ENCODE data around the gene TMEM61.

DNA sequence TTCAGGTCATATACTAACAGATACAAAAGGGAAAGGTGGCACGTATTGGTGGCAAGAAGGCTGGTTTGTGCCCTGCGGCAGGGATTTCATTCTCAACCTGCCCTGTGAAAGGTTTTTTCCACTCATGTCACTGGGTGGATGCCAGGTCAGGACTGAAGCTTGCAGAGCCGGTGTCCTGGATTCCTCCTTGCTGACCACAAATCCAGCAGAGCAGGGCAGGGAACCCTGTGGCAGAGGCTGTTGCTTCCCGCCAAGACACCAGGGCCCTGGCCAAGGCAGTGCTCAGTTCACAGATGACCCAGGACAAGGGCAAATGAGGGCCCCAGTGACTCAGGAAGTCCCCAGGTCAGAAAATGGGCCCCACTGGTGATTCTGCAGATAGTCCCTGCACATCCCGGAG is 34.7 kb downstream of the TMEM61 start:
- TF ChIP-seq, protein P1, sequence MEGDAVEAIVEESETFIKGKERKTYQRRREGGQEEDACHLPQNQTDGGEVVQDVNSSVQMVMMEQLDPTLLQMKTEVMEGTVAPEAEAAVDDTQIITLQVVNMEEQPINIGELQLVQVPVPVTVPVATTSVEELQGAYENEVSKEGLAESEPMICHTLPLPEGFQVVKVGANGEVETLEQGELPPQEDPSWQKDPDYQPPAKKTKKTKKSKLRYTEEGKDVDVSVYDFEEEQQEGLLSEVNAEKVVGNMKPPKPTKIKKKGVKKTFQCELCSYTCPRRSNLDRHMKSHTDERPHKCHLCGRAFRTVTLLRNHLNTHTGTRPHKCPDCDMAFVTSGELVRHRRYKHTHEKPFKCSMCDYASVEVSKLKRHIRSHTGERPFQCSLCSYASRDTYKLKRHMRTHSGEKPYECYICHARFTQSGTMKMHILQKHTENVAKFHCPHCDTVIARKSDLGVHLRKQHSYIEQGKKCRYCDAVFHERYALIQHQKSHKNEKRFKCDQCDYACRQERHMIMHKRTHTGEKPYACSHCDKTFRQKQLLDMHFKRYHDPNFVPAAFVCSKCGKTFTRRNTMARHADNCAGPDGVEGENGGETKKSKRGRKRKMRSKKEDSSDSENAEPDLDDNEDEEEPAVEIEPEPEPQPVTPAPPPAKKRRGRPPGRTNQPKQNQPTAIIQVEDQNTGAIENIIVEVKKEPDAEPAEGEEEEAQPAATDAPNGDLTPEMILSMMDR (IDR thresholded peaks at IDR 0.05) = no peak
- TF ChIP-seq POLR2A (IDR thresholded peaks at IDR 0.05) = no peak

Measured in lower leg skin (tissue), 3 donors.